ENCODE results near the gene SCN4A. TPM values are rescaled to one million over a fixed set of nuclear protein-coding genes. Genes with fewer than 3 reads are reported as not detected.

The SCN4A gene
- total RNA-seq, 1 donor from 2014 or later, result 0.43 TPM

DNA sequence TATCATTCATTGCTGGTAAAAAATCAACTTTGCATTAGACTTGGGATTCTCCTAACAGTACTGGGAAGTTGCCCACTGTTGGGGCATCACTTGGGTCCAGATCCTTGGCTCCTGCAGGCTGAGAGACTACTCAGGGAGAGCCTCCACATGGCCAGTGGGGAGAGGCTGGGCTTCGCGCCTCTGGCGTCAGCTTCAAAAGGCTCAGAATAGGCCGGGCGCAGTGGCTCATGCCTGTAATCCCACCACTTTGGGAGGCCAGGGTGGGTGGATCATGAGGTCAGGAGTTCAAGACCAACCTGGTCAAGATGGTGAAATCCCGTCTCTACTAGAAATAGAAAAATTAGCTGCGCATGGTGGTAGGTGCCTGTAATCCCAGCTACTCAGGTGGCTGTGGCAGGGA lies 58.2 kb downstream of the SCN4A start:
- no peaks in the 10 kb centered on the region for H3K4me1 ChIP-seq (ENCODE audit: insufficient read depth, low read length)
- no peak overlapping the region for H3K4me3 Mint-ChIP-seq (ENCODE audit: unreplicated experiment)
- H3K27ac Mint-ChIP-seq (ENCODE audit: unreplicated experiment), result no peak overlapping the region
- TF ChIP-seq, protein P1, sequence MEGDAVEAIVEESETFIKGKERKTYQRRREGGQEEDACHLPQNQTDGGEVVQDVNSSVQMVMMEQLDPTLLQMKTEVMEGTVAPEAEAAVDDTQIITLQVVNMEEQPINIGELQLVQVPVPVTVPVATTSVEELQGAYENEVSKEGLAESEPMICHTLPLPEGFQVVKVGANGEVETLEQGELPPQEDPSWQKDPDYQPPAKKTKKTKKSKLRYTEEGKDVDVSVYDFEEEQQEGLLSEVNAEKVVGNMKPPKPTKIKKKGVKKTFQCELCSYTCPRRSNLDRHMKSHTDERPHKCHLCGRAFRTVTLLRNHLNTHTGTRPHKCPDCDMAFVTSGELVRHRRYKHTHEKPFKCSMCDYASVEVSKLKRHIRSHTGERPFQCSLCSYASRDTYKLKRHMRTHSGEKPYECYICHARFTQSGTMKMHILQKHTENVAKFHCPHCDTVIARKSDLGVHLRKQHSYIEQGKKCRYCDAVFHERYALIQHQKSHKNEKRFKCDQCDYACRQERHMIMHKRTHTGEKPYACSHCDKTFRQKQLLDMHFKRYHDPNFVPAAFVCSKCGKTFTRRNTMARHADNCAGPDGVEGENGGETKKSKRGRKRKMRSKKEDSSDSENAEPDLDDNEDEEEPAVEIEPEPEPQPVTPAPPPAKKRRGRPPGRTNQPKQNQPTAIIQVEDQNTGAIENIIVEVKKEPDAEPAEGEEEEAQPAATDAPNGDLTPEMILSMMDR (IDR thresholded peaks at IDR 0.05; ENCODE audit: insufficient read depth, low read depth, low read length), result no peak
- TF ChIP-seq EZH2 (IDR thresholded peaks at IDR 0.05; ENCODE audit: insufficient read depth, low read length), result no peak
- no peaks in the 10 kb centered on the region for H3K9me3 Mint-ChIP-seq (ENCODE audit: unreplicated experiment)
- no peaks in the 10 kb centered on the region for H3K79me2 ChIP-seq (ENCODE audit: insufficient read depth, low read length)
- no peak overlapping the region for H3K4me2 ChIP-seq (ENCODE audit: low read length)
- no peak overlapping the region for H2AFZ ChIP-seq (ENCODE audit: low read depth, low read length)
- no peaks in the 10 kb centered on the region for H3K4me1 Mint-ChIP-seq (ENCODE audit: low read depth, unreplicated experiment)
- no peak for DNase-seq (ENCODE audit: low read depth)
- H3K9ac ChIP-seq (ENCODE audit: low read length), result no peak overlapping the region
- no peaks in the 10 kb centered on the region for H4K20me1 ChIP-seq (ENCODE audit: insufficient read depth, low read length)
- FAIRE-seq, result no peak
- H3K9me3 ChIP-seq (ENCODE audit: insufficient read depth, low read depth, low read length), result no peaks in the 10 kb centered on the region
- H3K36me3 ChIP-seq (ENCODE audit: insufficient read depth, low read length), result no peaks in the 10 kb centered on the region
- H3K27ac ChIP-seq (ENCODE audit: low read depth, low read length), result no peak overlapping the region
- no peak overlapping the region for H3K4me3 ChIP-seq (ENCODE audit: insufficient read depth, low read depth, low read length)
- H3K36me3 Mint-ChIP-seq (ENCODE audit: low read depth, unreplicated experiment), result no peaks in the 10 kb centered on the region
- peaks cover 11% of the 10 kb centered on the region for H3K27me3 ChIP-seq (ENCODE audit: insufficient read depth, low read length)
- peaks cover 51% of the 10 kb centered on the region for H3K27me3 Mint-ChIP-seq (ENCODE audit: low read depth, unreplicated experiment)

DNA sequence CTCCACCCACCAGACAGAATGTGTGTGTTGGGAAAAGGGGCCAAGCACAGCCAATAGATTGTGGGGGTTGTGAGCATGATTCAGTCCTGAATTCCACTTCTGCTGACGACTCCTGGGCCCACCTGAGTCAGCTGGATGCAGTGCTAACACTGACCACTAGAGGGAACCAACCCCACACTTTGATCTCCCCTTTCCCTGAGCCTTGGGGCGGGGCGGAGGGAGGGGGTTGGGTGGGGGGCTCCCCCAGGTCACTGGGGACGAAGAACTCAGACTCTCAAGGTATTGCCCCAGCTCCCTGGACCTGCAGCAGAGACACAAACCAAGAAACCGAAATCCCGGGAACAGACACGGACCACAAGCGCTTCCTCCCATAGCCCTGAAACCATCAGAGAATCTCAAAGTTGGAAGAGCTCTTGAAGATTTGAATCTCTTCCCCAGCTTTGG lies 61.0 kb downstream of the SCN4A start:
- Histone ChIP-seq H3K4me3 (ENCODE audit: insufficient read depth, low read depth, low read length) (no peak overlapping the region), H3K27me3 (ENCODE audit: insufficient read depth, low read length) (peaks cover 14% of the 10 kb centered on the region), H4K20me1 (ENCODE audit: insufficient read depth, low read length) (no peaks in the 10 kb centered on the region), H3K4me2 (ENCODE audit: low read length) (no peak overlapping the region), H3K9me3 (ENCODE audit: insufficient read depth, low read depth, low read length) (no peaks in the 10 kb centered on the region), H3K9ac (ENCODE audit: low read length) (no peak overlapping the region), H2AFZ (ENCODE audit: low read depth, low read length) (no peak overlapping the region), H3K4me1 (ENCODE audit: insufficient read depth, low read length) (no peaks in the 10 kb centered on the region), H3K79me2 (ENCODE audit: insufficient read depth, low read length) (no peaks in the 10 kb centered on the region), H3K27ac (ENCODE audit: low read depth, low read length) (no peak overlapping the region), H3K36me3 (ENCODE audit: insufficient read depth, low read length) (no peaks in the 10 kb centered on the region)
- H3K36me3 Mint-ChIP-seq (ENCODE audit: low read depth, unreplicated experiment), result no peaks in the 10 kb centered on the region
- no peak for FAIRE-seq
- no peak overlapping the region for H3K4me3 Mint-ChIP-seq (ENCODE audit: unreplicated experiment)
- TF ChIP-seq, protein P1 (IDR thresholded peaks at IDR 0.05; ENCODE audit: insufficient read depth, low read depth, low read length), result peak; percentile 58
- no peak for TF ChIP-seq EZH2 (IDR thresholded peaks at IDR 0.05; ENCODE audit: insufficient read depth, low read length)
- peaks cover 38% of the 10 kb centered on the region for H3K27me3 Mint-ChIP-seq (ENCODE audit: low read depth, unreplicated experiment)
- DNase-seq (ENCODE audit: low read depth), result peak; percentile 3
- H3K4me1 Mint-ChIP-seq (ENCODE audit: low read depth, unreplicated experiment), result no peaks in the 10 kb centered on the region
- no peaks in the 10 kb centered on the region for H3K9me3 Mint-ChIP-seq (ENCODE audit: unreplicated experiment)
- H3K27ac Mint-ChIP-seq (ENCODE audit: unreplicated experiment), result no peak overlapping the region

DNA sequence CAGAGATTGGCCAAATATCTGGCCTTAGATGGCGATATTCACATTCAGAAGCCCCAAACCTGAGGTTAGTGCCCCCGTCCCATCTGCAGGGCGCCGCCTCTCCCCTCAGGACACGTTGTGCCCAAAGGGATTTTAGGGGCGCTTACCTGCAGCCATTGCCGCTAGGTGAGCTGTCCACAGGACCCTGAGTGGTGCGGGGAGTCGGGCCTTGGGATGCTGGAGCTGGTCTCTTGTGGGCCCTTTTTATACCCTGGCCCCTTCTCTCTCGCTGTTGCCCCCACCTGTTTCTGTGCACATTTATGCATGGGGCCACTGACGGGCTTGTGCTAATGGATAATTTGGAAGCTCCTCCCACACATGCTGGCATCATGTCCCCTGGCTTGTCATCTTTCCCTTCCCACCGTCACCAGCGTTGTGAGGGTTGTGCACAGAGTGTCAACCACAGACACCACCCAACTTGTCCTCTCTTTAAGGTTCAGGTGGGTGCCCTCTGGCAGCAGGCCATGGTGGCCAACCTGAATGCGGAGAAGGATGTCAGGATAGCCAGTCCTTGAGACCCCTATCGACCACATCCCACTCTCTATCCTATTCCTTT lies 61.6 kb downstream of the SCN4A start, which contains the start of gene CSHL1:
TSS of gene CSHL1 (minus strand) at position 218 of the 595 bp plus-strand sequence. CDS start at position 156, 62 bp downstream.
- Histone ChIP-seq H3K4me3 (ENCODE audit: insufficient read depth, low read depth, low read length) (no peak within 1 kb of the TSS), H3K9ac (ENCODE audit: low read length) (no peak within 1 kb of the TSS), H3K4me2 (ENCODE audit: low read length) (no peak within 1 kb of the TSS), H3K4me1 (ENCODE audit: insufficient read depth, low read length) (no peaks in the 10 kb centered on the region), H3K36me3 (ENCODE audit: insufficient read depth, low read length) (no peaks in the 10 kb centered on the region), H3K27me3 (ENCODE audit: insufficient read depth, low read length) (peaks cover 11% of the 10 kb centered on the region), H4K20me1 (ENCODE audit: insufficient read depth, low read length) (no peaks in the 10 kb centered on the region), H3K79me2 (ENCODE audit: insufficient read depth, low read length) (no peaks in the 10 kb centered on the region), H2AFZ (ENCODE audit: low read depth, low read length) (no peak within 1 kb of the TSS), H3K9me3 (ENCODE audit: insufficient read depth, low read depth, low read length) (no peaks in the 10 kb centered on the region), H3K27ac (ENCODE audit: low read depth, low read length) (no peak within 1 kb of the TSS)
- no peaks in the 10 kb centered on the region for H3K4me1 Mint-ChIP-seq (ENCODE audit: low read depth, unreplicated experiment)
- TF ChIP-seq, protein P1 (IDR thresholded peaks at IDR 0.05; ENCODE audit: insufficient read depth, low read depth, low read length), result no peak
- TF ChIP-seq EZH2 (IDR thresholded peaks at IDR 0.05; ENCODE audit: insufficient read depth, low read length), result no peak
- no peak within 1 kb of the TSS for H3K4me3 Mint-ChIP-seq (ENCODE audit: unreplicated experiment)
- no peak for DNase-seq (ENCODE audit: low read depth)
- peaks cover 33% of the 10 kb centered on the region for H3K27me3 Mint-ChIP-seq (ENCODE audit: low read depth, unreplicated experiment)
- H3K27ac Mint-ChIP-seq (ENCODE audit: unreplicated experiment), result no peak within 1 kb of the TSS
- FAIRE-seq, result no peak
- no peaks in the 10 kb centered on the region for H3K36me3 Mint-ChIP-seq (ENCODE audit: low read depth, unreplicated experiment)
- no peaks in the 10 kb centered on the region for H3K9me3 Mint-ChIP-seq (ENCODE audit: unreplicated experiment)

All from astrocyte (in vitro differentiated cells and primary cell).